D721Med (cell line): ENCODE results near the gene C16orf96.
A peak's percentile ranks its signal among the peaks of the same experiment; 100 is the strongest.

Source experiments
- DNase-seq: peaks from one replicate; pipeline ENCODE4 v3.0.0; 2011; ENCODE audit warnings: low spot score; ENCODE audit not compliant: insufficient read length
- FAIRE-seq: peaks from 2 replicates; lab custom pipeline; 2011; peaks lifted over from hg19 to GRCh38; lab: Jason Lieb, UNC
- CTCF ChIP-seq: IDR thresholded peaks from 2 replicates; pipeline ENCODE4 v1.5.1; 2012; ENCODE audit warnings: mild to moderate bottlenecking, control low read depth; ENCODE audit not compliant: insufficient read depth; ENCODE audit errors: missing control alignments

Gene C16orf96

DNA sequence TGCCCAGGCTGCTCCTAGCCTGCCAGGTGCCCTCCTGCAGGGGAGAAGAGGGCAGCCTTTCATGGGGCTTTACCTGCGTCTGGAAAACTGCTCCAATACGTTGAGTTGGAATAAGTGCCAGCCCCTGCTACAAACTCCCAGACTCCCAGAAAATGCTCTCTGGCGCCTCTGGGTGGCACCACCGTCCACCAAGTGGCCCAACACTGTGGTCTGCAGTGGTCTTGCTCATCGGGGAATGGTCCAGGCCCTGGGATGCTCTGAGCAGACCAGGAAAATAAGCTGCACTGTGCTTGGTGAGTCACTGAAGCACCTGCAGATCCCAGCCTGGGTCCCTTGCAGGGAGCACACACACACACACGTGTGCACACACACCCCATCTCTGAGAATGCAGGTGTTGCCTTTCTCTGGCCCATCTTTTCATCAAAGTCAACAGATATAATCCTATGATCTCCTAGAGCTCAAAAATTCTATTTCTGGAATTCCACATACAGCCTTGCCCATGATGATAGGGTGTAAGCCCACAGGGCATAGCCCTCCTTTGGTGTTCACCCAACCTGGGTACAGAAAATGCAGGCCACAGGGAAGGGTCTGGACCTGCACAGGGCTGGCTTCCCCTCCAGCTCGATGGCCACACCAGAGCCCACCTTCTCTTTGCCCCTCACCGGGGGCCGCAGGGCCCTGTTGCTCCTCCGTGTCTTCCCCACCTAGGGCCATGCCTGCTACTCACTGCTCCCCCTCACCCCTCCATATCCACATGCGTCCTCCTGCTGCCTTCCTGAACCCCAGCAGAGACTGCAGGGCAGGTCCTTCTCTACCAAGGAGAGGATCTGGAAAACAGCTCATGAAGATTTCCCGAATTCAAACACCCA, 38.1 kb upstream of the C16orf96 start:
- TF ChIP-seq CTCF: peak; percentile 69
- DNase-seq (peak; percentile 35), FAIRE-seq (no peak)

DNA sequence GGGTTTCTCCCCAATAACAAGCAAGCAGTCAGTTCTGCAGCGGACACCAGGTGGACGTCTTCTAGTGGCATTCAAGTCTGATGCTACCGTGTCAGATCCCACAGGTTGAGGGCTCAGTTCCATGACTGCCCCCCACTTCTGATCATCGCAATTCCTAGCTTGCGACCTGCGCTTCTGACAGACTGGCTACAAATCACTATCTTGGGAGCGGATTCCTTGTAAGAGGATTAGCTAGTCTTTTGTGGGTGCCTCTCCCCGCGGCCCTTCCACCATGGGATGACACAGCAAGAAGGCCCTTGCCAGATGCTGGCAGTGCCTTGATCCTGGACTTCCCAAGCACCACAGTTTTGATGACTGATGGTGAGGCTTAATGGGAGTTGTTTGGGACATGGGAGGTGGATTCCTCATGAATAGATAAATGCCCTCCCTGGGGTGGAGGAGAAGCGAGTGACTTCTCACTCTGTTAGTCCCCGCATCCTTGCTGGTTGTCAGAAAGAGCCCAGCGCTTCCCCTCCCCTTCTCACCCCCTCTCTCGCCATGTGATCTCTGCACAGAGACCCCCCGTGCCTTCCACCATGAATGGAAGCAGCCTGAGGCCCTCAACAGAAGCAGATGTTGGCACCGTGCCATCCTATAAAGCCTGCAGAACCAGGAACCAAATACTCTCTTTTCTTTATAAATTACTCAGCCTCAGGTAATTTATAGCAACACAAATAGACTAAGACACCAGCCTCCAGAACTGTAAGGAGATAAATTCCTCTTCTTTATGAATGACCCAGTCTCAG, 36.7 kb upstream of the C16orf96 start:
- DNase-seq (peak; percentile 72), FAIRE-seq (no peak)
- no peak for TF ChIP-seq CTCF

- no peak for FAIRE-seq
- no peak for DNase-seq
- TF ChIP-seq CTCF: no peak
Measured at GRCh38 chr16:4520913-4521312, 35.2 kb upstream of the C16orf96 start.

GRCh38 chr16:4522051-4522581, 34.0 kb upstream of the C16orf96 start:
- TF ChIP-seq CTCF: no peak
- FAIRE-seq (no peak), DNase-seq (no peak)

DNA sequence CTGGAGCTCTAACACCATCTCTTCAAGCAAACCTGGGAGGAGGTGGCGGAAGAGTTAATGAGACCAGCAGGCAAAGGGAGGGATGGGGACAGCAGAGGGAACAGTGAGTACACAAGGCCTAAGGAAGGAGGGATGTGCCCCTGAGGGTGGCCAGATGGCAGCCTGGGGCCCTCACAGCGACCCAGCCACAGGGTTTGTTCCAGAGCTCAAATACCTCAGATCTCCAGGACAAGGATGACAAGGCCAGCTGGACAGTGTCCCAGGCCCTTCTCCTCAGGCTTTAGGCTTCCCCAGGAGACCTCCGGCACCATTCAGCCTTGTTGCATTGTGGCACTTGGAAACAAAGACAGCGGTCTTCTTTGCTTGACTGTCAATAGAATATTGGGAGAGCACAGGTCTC, 32.5 kb upstream of the C16orf96 start:
- DNase-seq (no peak), FAIRE-seq (no peak)
- TF ChIP-seq CTCF: no peak

GRCh38 chr16:4524571-4524970, 31.6 kb upstream of the C16orf96 start:
- no peak for TF ChIP-seq CTCF
- no peak for DNase-seq

GRCh38 chr16:4525069-4525468, 31.1 kb upstream of the C16orf96 start:
- TF ChIP-seq CTCF: no peak
- DNase-seq (no peak), FAIRE-seq (no peak)

More at GRCh38 chr16:4524571-4524970, 31.6 kb upstream of the C16orf96 start:
- no peak for FAIRE-seq
